NCI-H345 (cell line): ENCODE data around the gene IL16.
A peak's percentile ranks its signal among the peaks of the same experiment; 100 is the strongest.
"Not testable (repeated sequence)": the region's sequence is repeated elsewhere in the genome, so short reads cannot be mapped to it uniquely, and the experiment has no call there.

Source experiments
- DNase-seq: peaks from one replicate; lab custom pipeline; 2025; lab: John Stamatoyannopoulos, UW

The IL16 gene

DNA sequence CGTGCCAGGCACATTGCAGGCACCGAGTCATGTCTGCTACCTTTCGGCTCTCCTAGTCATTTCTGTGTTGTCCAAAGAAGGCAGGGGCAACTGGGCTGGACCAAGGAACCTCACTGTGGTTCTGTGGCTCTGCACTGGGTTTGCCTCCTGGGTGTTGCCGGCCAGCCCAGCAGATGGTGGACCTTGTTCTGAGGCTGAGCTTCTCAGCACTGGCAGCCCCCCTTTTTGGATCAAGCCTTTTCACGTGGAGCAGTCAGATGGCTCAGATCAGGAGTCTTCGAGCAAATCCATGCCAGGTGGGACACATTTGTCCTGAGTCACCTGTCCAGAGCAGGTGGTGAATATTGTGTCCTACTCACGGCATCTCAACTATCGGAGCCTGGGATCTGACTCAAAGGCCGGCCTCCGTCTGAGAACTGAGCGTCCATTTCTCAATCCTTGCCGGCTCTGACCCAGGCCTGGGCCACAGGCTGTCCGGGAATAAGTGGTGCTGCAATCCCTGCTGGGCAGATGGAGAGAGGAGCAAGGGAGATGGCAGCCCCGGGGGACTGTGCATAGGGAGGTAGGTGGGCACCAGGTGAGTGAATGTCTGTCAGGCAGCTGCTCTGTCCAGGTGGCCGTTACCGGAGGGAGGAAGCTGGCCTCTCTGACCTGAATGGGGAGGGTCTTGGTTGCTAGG lies at the start of gene IL16:
TSS of gene IL16 (plus strand) at position 304 of the 679 bp plus-strand sequence. CDS start 28,521 bp downstream, outside the sequence.
- DNase-seq, result no peak

DNA sequence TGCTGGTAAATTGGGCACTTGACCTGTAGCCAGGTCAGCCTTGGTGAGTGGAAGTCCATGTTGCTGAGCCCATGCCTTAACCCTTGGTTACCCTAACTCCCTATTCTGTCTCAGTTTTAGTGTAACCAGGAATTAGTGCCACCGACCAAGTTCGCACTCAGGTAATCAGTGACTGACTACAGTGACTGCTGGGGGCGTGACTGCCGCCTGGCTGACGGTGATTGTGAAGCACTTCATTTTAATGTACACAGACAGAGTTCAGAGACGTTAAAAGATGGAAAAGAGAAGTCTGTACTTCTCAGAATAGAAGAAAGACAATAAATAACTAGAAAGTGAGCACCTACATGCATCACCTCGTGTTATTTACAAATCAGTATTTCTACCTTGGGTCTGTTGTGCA lies 45.3 kb upstream of the IL16 start:
- DNase-seq, result no peak

GRCh38 chr15:81152339-81152738 lies 44.3 kb upstream of the IL16 start:
- DNase-seq, result no peak

- DNase-seq, result no peak
Measured at GRCh38 chr15:81152799-81153198, 43.9 kb upstream of the IL16 start.

GRCh38 chr15:81155375-81156218 lies 41.1 kb upstream of the IL16 start:
- peak; percentile 27 for DNase-seq

DNA sequence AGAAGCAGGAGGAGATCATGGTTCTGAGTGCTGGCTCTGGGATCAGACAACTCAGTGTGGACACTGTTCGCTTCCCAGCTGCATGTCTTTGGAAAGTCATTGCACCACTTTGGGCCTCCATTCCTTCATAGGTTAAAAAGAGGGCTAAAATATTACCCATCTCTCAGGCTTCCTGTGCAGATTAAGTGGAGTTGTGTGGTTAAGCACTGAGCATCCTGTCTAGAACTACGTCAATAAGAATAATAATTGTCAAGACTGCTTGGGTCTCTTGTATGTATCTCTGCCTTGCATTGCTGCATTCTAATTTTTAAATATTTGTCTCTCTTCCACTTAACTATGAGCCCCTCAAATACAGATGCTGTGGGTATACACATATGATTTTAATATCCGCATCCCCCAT lies 40.4 kb upstream of the IL16 start:
- no peak for DNase-seq

DNA sequence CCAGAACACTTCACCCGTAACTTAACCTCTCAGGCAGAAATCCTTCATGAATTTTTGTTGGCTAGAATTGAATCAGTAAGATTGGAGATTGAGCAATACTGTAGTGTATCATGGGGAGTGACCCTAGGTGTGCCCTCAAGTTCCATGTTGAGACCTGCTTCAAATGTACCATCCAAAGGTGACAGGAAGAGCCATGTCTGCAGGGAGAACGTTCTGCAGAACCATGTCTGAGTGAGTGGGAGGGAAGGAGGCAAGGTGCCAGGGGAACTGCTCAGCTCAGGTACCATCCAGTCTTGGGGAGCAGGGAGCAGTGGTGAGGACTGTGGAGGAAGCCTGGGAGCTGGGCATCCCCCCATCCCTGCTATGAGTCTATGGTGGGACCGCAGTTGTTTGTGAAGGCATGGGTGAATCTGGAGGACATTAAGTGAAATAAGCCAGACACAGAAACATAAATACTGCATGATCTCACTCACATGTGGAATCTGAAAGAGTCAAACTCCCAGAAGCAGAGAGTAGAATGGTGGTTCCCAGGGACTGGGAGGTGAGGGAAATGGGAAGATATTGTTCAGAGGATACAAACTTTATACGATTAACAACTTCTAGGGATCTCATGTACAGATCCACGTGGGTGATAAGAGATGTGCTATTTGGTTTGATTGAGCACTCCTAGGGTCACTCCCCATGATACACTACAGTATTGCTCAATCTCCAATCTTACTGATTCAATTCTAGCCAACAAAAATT lies 39.3 kb upstream of the IL16 start:
- no peak for DNase-seq

GRCh38 chr15:81157939-81158223 lies 38.8 kb upstream of the IL16 start:
- DNase-seq, result no peak

GRCh38 chr15:81158561-81158960 lies 38.1 kb upstream of the IL16 start:
- DNase-seq, result not testable (repeated sequence)

- DNase-seq, result peak; percentile 70
Measured at GRCh38 chr15:81160312-81161159, 36.1 kb upstream of the IL16 start.

DNA sequence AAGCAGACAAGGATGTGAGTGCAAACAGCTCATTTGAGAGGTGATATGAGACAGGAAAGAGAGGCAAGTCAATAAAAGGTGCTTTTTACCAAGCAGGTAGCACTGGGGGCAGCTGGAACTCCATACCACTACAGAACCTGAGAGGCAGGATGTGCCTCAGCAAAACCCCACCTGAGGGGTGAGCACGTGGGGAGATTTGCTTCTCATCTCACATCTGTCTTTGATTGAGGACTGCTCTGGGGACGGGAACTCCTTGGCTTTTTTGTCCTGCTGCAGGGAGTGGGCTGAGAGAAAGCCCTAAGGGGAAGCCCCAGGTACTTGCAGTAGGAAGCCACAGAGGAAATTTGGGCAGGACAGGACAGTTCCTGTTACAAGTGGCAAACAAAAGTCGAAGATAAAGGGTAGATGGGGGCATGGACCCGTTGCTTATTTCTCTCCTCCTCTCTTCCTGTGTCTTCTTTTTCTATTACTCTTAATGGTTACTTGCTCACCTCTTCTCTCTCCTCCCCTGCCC lies 35.5 kb upstream of the IL16 start:
- no peak for DNase-seq

GRCh38 chr15:81161851-81162250 lies 34.8 kb upstream of the IL16 start:
- no peak for DNase-seq

DNA sequence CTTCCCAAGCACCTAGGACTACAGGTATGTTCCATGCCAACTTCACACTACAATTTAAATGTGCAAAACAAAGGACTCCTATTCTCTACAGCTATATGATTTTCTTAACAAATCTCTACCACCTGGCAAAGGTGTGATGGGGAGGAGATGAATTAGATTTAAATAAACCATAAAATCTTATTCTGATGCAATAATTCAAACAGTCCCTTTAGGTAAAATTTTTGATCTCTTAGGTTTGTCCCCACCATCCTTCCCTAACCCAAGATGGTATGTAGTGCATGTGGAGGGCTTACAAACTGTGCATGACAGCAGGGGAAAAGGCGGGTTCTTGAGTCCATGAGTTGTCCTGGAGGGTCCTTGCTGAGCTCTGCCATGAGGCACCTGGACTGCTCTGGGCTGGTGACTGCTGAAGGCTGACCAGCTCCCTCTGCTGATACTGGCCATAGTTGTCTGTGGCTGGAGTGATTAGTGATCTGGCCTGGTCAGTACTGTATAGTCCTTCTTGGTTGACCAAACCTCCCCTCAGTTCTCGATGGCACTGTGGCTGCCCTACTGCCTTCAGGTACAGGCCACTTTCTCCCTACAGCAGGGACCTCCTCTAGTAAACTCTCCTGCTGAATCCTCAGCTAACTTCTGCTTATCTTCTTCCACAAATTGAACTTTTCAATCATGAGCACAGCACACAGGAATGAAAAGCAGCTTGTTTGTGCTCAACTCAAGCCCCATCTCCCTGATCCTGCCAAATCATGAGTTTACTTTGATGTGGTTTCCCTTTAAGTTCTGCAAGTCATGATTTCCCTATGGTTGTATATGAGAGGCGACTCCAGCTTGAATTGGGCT lies 32.5 kb upstream of the IL16 start:
- DNase-seq, result no peak

GRCh38 chr15:81165535-81165934 lies 31.1 kb upstream of the IL16 start:
- DNase-seq, result no peak

DNA sequence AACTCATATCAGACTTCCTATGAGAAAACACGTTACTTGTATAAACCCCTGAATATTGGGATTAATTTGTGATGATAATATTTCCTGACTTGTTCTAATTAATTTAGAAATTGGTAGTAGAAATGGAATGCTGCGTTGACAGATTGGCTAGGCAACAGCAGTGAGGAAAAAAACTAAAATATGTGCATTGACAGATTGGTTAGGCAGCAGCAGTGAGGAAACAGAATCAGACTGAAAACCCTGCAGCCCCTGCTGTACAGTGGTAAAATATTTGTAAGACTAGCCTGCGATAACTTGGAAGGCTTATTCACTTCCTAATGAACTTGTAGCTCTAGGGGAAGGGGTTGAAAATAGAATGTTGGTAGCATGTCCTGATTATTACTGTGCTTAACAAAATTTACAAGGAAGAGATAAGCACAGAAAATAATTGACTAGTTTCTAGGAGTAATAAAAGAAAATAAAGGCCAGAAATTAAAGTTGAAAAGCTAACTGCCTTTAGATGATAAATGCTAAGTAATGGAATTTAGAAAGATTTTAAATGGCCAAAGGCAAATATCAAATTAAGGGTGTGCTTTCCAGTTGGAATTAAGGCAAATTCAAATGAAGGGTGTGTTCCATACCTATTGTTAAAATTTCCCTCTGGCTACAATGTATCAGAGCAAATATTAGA lies 29.9 kb upstream of the IL16 start:
- no peak for DNase-seq

DNA sequence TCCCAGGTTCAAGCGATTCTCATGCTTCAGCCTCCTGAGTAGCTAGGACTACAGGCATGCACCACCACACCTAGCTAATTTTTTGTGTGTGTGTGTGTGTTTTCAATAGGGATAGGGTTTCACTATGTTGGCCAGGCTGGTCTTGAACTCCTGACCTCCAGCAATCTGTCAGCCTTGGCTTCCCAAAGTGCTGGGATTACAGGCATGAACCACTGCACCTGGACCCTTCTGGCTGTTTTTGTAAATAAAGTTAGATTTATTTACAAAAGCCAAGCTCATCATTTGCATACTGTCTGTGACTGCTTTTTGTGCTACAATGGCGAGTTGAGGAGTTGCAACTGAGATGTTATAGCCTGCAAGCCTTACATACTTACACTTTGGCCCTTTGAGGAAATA lies 28.6 kb upstream of the IL16 start:
- DNase-seq, result no peak

- DNase-seq, result no peak
Measured at GRCh38 chr15:81168644-81169043, 28.0 kb upstream of the IL16 start.

- peak; percentile 46 for DNase-seq
Measured at GRCh38 chr15:81170511-81170910, 26.2 kb upstream of the IL16 start.

- DNase-seq, result no peak
Measured at GRCh38 chr15:81171286-81171685, 25.4 kb upstream of the IL16 start.

- DNase-seq, result no peak
Measured at GRCh38 chr15:81174125-81174791, 22.4 kb upstream of the IL16 start.
